Keratinocyte (primary cell): ENCODE data around the gene ERRFI1.
"Not testable (repeated sequence)": the region's sequence is repeated elsewhere in the genome, so short reads cannot be mapped to it uniquely, and the experiment has no call there.

Experiments used
- CTCF ChIP-seq, 3 experiments: IDR thresholded peaks in 1 of 3; conservative IDR thresholded peaks in 1 of 3; optimal IDR thresholded peaks in 1 of 3; 2 replicates in 2 of 3; 3 replicates in 1 of 3; pipeline versions ENCODE3 to v1.5.1; 2011; ENCODE audit warnings: low read length in 3 of 3, mild to moderate bottlenecking in 3 of 3, moderate library complexity in 2 of 3, control low read depth in 1 of 3, inconsistent platforms in 1 of 3; ENCODE audit not compliant: insufficient read depth in 2 of 3; ENCODE audit errors: extremely low read depth in 1 of 3
- EZH2 ChIP-seq: IDR thresholded peaks from one replicate; pipeline ENCODE4 v1.6.1; 2012; ENCODE audit warnings: inconsistent platforms, mild to moderate bottlenecking, low read length, moderate library complexity

GRCh38 chr1:7963378-7963730 lies 62.8 kb downstream of the ERRFI1 start:
- not testable (repeated sequence) for TF ChIP-seq CTCF (optimal IDR thresholded peaks at IDR 0.05 in 1 of 3, IDR thresholded peaks at IDR 0.05 in 1 of 3, conservative IDR thresholded peaks at IDR 0.05 in 1 of 3; ENCODE audit: extremely low read depth in 1 of 3, insufficient read depth in 2 of 3, low read length in 3 of 3); EZH2
